CD4-positive, alpha-beta T cell treated with Interleukin-17A for 1 hour (primary cell): ENCODE results near the gene PSD4.
"Not testable (repeated sequence)": the region's sequence is repeated elsewhere in the genome, so short reads cannot be mapped to it uniquely, and the experiment has no call there.

Source experiments
- DNase-seq: peaks from one replicate; pipeline ENCODE4 v3.0.0-alpha.2; 2020

Gene PSD4

GRCh38 chr2:113225263-113226259, 51.8 kb downstream of the PSD4 start:
- no peak for DNase-seq

GRCh38 chr2:113226462-113226861, 52.7 kb downstream of the PSD4 start:
- DNase-seq: no peak

DNA sequence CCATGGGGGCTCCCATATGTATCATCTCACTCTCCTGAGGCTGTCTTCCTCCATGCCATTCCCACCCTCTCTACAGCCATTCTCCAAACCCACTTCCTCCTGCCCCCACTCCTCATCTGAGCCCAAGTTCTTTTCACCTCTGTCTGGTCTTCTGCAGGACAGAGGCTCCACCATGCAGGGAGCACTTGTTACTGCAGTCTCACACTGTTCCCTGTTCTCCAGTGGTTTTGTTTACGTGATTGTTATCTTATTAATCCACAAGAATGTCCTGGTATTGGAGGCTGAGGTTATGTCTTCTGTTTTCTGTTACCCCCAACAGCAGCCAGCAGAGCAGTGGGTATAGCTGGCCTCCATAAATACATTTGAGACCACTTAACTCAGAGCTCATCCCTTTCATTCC, 53.5 kb downstream of the PSD4 start:
- DNase-seq: no peak

GRCh38 chr2:113227698-113228097, 53.9 kb downstream of the PSD4 start:
- DNase-seq: no peak

DNA sequence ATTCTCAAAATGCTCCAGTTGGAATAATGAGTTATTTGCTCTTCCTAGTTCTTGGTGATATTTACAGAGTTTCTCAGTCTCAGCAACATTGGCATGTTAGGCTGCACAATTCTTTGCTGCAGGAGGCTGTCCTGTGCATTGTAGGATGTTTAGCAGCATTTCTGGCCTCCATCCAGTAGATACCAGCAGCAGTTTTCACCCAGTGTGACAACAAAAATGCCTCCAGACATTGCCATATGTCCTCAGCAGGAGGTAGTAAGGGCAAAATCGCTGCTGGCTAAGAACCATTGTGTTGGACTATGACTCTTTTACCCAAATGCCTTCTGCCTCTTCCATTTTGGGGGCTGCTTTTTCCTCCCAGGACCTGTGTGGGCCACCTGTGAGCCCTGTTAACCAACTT, 54.6 kb downstream of the PSD4 start:
- no peak for DNase-seq

GRCh38 chr2:113228991-113229716, 55.4 kb downstream of the PSD4 start:
- DNase-seq: no peak

DNA sequence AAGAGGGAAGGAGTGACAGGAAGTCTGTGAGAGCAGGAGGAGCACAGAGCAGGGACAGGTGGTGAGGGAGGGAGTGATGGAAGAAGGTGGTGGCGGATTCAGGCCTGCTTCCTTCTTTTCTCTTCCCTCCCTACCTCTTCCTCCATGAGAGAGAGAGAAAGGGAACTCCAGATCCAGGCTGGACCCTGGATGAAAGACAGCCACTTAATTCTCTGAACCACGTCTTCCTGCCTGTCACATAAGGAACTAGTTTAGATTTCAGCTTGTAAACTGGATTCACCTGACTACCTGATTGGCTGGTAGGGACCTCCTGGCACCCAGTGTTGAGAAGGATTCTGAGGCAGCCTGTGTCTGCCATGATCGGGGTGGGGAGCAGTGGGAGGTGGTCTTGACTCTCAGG, 56.0 kb downstream of the PSD4 start:
- no peak for DNase-seq

DNA sequence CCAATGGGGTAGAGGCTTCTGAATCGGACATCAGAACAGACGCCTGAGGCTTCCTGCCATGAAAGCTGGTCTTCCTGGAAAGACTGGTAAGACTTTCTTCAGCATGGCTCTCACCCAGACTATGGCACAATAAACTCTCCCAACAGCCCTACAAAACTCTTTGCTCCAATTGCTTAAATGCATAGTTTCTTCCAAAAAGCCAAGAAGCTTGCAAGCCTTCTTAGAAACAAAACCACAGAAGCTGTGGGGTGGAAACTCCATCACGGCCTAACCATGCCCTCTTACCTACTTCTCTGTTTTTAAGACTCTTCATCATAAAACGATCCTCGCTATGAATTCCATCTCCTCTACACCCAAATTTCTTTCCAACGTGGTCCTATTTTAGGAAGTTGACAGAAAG, 56.8 kb downstream of the PSD4 start:
- no peak for DNase-seq

DNA sequence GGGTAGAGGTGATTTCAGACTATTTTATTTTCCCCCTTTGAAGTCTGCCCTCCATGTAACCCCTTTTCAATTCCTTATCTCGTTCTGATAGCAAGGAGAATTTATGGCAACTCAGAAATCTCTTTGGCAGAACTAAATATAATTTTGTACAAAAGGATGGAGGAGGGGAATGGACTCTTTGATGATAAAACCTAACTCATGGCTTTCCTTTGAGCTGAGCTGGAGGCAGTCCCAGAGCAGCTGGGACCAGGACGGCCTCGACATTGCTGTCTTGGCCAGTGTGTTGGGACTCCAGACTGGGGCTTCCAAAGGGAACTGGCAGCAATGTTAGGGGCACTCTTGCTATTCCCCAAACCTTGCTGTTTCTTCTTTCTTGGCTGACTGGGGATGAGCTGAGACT, 57.3 kb downstream of the PSD4 start:
- no peak for DNase-seq

GRCh38 chr2:113232123-113232522, 58.4 kb downstream of the PSD4 start:
- no peak for DNase-seq

DNA sequence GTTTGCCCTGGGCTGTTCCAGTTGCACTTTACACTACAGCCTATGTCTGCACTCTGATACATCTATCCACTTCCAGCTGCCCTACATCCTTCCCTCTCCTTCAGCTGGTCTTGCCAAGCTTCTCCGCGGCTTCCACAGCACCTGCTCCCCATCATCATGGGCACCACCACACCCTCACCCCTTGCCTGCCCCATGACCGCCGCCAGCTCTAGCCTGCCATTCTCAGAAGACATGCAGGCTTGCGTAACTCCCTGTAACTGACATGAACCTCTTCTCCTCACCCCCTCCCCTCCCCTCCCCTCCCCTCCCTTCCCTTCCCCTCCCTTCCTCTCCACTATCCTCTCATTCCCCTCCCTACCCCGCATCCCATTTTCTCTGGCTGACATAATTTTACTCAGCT, 59.0 kb downstream of the PSD4 start:
- no peak for DNase-seq

DNA sequence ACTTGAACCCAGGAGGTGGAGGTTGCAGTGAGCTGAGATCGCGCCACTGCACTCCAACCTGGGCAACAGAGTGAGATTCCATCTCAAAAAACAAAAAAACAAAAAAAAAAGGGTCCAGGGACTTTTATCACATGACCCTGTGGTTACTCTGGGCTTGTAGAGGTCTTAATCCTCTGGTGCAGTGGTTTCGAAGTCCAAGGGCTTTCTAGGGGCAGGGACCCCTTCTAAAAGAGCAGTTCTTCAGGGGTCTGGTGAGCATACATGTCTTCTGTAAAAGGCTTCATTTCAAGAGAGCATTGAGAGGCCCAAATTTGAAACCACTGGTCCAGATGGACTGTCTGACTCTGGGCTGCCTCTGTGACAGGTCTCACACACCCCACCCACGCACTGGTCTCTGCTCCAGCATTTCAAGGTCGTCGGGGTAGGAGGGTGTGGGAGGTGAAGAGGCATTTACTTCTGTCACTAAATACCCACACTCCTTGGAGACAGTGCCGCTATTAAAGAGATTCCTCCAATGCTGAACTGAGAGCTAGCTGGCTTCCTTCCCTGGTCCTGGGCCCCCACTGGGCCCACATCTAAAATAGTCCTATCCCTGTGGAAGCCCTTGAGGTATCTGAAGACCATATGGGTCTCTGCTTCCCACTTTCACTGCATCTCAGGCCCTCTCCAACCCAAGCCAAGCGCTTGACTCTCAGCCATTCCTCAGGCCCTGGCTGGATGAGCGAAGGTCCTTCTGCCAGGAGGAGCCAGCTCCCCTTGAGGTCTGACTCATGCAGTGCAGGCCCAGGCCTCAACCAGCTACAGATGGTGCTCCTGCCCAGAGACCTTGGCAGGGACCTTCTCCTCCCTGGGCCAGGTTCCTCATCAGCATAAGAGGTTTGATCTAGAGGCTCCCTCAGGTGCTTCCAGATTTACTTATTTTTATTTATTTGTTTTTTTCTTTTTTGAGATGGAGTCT, 60.1 kb downstream of the PSD4 start:
- DNase-seq: no peak

GRCh38 chr2:113234721-113235346, 61.1 kb downstream of the PSD4 start:
- DNase-seq: no peak

DNA sequence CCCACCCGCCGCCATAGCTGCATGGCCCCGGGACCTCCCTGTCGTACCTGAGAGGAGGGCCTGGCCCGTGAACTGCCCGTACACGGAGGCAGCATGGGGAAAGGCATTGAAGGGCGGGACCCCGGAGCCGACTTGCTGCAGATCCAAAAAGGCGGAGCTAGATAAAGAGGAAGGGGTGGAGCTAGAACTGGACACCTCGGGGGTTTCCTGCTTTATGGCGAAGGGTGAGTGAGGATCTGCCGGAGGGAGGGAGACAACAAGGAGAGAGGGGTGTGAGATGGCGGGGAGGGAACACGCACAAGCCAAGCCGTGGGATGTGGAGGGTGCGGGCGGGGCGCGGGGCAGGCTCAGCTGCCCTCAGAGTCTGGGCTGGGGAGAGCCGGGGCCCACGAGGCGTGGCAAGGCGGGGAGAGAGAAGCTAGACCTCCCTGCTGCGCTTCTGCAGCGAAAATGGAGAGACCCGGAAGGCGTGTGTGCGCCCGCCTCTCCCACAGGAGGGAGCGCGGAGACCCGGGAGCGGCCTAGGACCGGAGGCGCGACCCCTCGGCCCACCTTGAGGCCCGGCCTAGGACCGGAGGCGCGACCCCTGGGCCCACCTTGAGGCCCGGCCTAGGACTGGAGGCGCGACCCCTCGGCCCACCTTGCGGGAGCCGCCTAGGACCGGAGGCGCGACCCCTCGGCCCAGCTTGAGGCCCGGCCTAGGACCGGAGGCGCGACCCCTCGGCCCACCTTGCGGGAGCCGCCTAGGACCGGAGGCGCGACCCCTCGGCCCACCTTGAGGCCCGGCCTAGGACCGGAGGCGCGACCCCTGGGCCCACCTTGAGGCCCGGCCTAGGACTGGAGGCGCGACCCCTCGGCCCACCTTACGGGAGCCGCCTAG, 61.8 kb downstream of the PSD4 start:
- DNase-seq: not testable (repeated sequence)

GRCh38 chr2:113236367-113237159, 62.8 kb downstream of the PSD4 start:
- no peak for DNase-seq

- DNase-seq: no peak
Observed at GRCh38 chr2:113237604-113238160, 63.9 kb downstream of the PSD4 start.

DNA sequence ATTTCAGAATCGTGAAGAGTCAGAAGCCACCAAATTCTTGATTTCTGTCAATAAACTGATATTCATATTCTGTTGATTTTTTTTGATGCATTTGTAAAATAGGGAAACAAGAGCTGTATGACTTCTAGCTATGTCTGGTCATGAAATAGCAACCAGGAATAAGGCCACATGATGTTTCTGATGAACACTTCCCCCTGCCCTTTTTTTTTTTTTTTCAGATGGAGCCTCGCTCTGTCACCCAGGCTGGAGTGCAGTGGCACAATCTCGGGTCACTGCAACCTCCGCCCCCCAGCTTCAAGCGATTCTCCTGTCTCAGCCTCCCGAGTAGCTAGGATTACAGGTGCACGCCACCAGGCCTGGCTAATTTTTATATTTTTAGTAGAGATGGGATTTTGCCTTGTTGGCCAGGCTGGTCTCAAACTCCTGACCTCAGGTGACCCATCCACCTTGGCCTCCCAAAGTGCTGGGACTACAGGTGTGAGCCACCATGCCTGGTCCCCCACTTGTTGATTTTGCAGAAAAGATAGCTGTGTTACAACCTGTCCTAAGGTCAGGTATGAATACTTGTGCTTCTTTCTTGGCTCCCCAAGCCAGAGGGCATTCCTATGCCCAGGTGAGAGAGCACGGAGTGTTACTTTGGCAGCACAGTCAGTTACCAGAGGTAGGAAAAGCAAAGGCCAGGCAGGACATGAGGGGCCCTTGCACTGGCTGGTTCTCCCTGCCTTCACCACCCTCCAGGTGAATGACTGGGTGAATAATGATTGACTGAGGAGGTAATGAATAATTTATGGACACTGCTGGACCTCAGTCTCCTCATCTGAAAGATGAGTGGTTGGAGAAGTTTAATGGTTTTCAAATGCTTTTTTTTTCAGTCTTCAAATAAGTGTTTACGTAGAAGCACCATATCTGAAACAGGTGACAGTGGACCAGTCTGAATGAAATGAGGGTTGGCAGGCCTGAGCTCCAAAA, 65.4 kb downstream of the PSD4 start:
- no peak for DNase-seq

DNA sequence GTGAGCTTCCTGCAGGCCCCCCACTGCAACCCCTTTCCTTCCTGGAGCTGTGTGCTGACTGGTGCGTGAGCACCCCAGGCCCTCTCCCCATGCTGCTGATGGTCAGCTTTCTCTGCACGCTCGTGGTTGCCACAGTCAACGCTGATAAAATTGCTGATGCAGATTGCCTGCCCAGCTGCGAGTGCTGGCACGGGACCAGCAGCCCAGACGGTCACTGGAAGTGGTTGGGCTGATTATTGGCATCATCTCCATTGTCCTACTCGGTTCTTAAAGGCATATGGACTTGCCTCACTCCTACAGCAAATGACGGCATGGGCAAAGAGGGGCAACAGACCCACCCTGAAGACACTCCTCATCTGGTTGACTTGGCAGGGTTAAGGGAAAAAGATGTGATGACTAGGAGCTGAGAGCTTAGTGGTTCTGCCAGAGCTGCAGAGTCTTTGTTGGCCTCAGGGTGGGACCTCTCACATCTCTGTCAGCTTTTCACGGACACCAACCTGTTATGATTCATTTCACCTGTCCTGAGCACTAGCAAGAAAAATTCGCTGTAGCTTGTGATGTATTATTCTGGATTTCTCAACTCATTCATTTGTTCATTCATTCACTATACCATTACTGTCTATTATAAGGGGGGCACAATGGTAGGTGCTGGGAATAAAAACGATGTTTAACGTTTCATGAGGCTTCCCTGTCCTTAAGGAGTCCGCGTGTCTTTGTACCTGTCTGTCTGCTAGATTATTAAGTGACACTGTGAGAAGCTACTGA, 66.6 kb downstream of the PSD4 start:
- no peak for DNase-seq
